Transverse colon (tissue), 4 donors: ENCODE measurements around the gene SUPT7L.
"Not testable (repeated sequence)": the region's sequence is repeated elsewhere in the genome, so short reads cannot be mapped to it uniquely, and the experiment has no call there.

Experiments used
- EP300 ChIP-seq: sonication (generic); formaldehyde crosslinking; IDR thresholded peaks from one replicate; pipeline ENCODE4 v1.6.1; 2017; ENCODE audit warnings: antibody characterized with exemption, low read depth
- POLR2A ChIP-seq: fragments of 450-650 bp; IDR thresholded peaks from one replicate; pipeline ENCODE4 v1.6.1; 2016; ENCODE audit warnings: antibody characterized with exemption, mild to moderate bottlenecking, moderate library complexity
- POLR2AphosphoS5 ChIP-seq, 3 donors: sonication (generic); formaldehyde crosslinking; IDR thresholded peaks; one replicate each; pipeline ENCODE4 v1.6.1; 2016; ENCODE audit warnings: antibody characterized with exemption in 3 of 3
- TF ChIP-seq, protein P1 (sequence below), 5 experiments: fragments of 200-600 bp in 3 of 5; fragments of 450-650 bp in 2 of 5; sonication (generic) in 3 of 5; IDR thresholded peaks; 1 replicate in 2 of 5; 2 replicates in 3 of 5; pipeline ENCODE4 v1.5.1; 2016 to 2017; ENCODE audit warnings: antibody characterized with exemption in 5 of 5, inconsistent platforms in 3 of 5, mild to moderate bottlenecking in 2 of 5, moderate library complexity in 1 of 5

DNA sequence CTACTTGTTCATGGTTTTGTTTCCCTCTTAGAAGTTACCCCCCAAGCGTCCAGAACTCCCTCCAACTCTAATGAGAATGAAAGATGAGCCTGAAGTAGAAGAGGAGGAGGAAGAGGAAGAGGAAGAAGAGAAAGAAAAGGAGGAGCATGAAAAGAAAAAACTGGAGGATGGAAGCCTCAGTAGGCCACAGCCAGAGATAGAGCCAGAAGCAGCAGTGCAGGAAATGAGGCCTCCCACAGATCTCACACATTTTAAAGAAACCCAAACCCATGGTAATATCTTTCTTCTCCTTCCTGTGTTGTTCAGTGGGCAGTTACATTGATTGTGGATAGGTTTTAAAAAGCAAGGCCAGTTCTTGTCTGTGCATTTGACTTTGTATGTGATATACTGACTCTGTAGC lies 21.6 kb upstream of the SUPT7L start:
- TF ChIP-seq POLR2AphosphoS5 (IDR thresholded peaks at IDR 0.05); POLR2A; EP300: not testable (repeated sequence)
- TF ChIP-seq, protein P1, sequence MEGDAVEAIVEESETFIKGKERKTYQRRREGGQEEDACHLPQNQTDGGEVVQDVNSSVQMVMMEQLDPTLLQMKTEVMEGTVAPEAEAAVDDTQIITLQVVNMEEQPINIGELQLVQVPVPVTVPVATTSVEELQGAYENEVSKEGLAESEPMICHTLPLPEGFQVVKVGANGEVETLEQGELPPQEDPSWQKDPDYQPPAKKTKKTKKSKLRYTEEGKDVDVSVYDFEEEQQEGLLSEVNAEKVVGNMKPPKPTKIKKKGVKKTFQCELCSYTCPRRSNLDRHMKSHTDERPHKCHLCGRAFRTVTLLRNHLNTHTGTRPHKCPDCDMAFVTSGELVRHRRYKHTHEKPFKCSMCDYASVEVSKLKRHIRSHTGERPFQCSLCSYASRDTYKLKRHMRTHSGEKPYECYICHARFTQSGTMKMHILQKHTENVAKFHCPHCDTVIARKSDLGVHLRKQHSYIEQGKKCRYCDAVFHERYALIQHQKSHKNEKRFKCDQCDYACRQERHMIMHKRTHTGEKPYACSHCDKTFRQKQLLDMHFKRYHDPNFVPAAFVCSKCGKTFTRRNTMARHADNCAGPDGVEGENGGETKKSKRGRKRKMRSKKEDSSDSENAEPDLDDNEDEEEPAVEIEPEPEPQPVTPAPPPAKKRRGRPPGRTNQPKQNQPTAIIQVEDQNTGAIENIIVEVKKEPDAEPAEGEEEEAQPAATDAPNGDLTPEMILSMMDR (IDR thresholded peaks at IDR 0.05): not testable (repeated sequence)
